ENCODE measurements around the gene CCDC170.

Gene CCDC170

DNA sequence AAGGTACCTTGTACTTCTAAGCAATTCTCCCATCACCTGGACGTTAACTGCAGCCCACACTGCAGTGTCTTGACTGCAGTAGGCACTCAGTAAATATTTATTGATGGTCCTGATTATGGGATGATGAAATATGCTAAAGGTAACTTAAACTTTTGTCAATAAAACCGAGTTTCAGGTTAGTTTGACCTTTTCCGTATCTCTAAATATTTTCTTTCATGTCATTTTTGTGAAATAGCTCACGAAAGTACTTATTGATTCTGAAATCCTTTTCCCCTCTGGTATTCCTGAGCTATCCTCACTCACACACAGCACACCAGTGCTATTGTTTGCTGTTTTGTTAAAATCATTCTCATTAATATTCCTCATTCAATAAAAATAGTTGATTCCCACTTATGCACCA is 164.3 kb downstream of the CCDC170 start:
- DNase-seq = no peak

DNA sequence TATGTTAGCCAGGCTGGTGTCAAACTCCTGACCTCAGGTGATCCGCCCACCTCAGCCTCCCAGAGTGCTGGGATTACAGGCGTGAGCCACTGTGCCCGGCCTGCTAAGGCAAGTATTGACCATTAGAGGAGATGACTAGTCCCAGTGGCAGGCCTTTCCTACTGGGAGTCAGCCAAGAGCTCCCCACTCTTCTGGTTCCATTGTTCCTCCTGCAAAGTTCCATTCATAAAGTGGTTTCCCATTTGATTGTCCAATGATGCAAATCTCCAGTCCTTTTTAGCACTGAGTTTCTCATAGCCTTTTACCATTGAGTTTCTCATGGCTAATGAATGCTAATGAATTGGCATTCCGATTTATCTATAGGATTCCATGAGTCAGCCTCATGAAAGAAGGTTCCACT is 165.4 kb downstream of the CCDC170 start:
- DNase-seq = no peak

DNA sequence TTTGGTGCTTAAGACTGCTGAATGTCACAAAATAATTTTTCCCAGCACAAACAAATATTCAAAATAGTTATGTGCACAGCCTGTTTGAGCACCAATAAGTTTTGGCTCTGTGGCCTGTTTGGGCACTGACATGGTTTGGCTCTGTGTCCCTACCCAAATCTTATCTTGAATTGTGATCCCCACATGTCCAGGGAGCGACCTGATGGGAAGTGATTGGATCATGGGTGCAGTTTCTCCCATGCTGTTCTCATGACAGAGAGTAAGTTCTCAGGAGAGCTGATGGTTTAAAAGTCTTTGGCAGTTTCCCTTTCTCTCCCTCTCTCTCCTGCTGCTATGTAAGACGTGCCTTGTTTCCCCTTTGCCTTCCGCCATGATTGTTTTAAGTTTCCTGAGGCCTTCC is 167.7 kb downstream of the CCDC170 start:
- no peak for DNase-seq

DNA sequence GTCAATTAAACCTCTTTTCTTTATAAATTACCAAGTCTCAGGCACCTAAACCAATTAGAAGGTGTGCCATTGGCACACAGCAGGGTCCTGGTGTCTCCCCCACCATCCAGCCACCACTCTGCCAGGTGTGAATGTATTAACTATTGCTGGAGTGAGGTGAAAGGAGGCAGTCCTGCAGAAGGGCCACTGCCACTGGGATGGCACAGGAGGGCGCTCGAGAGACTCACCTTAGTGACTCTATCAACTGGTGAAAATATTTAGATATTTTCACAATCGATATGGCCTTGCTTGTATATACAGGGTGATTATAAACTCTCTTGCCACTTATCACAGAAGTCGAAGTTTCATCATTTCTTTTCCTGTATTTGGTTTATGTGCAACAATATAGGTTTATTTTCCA is 168.1 kb downstream of the CCDC170 start:
- DNase-seq = no peak

DNA sequence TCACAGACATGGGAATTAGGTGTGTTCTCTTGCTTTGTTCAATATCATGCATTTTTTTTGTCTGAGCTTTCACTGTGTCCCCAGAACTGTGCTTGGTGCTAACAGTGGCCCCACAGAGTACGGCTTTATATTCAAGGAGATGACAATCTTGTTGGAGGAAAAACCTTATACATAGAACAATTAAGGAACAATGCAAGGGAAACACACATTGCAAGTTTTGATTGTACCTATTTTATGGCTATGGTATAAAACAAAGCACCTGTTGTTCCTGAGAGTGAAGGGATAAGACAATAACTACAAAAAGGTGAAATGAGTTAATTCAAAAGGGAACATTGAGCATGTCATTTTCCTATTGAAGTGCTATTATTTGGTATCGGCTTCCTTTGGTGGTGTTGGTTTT is 169.7 kb downstream of the CCDC170 start:
- no peak for DNase-seq

DNA sequence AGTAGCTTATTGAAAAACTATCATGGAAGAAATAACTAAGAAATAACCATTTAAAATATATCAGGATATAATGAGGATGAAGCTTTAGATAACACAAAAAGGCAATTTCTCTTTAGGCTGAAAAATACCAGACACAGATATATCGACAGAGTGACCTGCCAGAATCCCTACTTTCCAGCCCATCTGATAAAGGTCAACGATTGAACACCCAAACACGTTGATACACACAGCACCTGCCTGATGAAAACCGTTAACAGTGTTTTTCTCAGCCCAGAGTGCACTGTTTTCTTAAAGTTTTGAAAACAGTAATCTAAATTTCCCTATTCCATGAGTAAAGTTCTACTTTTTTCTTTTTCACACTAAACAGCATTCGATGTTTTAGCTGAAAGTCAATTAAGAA is 170.6 kb downstream of the CCDC170 start:
- DNase-seq = no peak

DNA sequence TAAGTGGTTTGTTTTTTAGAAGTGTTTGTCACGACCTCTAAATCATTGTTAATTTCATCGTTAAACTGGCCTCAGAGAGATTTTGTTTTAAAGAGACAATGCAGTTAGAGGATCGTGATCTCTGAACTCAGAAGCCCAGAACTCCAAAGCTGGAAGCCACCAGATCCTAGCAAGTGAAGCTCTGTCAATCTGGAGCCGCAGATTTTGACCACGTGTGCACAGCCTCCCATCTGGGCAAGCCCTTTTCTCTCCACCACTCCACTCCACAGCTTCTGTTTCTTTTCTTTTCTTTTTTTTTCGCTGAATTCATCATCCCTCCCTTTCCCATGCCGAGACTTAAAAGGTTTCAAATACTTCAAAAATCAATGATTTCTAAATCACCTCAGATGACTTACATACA is 171.5 kb downstream of the CCDC170 start:
- no peak for DNase-seq

DNA sequence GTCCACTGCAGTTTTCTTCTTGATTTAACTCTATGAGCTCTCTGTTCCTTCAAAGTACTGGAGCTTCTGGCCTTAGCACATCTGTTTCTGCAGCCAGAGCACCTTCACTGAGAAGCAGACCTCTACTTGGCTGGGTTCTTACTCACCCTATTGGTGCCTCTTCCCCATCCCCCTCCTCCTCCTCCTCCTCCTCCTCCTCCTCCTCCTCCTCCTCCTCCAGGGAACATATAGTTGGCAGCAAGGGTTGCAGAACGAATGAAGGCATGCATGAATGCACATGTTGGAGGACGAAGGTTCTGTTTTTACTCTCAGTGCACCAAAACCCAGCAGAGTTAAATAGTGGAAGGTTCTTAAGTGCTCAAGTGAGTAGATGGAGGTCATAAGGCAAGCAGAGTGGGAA is 172.7 kb downstream of the CCDC170 start:
- DNase-seq = no peak

DNA sequence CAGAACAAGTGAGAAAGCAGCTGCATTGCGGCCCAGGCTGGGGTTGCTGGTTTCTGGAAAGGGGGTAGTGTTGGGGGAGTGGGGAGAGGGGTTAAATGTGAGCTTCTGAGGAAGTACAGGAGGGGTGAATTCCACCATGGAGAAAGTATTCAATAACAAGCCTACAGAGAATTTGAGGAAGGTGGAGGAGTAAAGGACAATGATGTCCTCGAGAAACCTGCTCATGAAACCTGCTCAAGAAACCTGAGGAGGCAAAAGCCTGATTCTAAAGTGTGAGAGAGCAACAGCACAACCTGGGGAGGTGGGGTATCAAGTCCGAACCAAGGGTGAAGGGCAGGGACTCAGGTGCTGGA is 175.4 kb downstream of the CCDC170 start:
- DNase-seq = no peak

DNA sequence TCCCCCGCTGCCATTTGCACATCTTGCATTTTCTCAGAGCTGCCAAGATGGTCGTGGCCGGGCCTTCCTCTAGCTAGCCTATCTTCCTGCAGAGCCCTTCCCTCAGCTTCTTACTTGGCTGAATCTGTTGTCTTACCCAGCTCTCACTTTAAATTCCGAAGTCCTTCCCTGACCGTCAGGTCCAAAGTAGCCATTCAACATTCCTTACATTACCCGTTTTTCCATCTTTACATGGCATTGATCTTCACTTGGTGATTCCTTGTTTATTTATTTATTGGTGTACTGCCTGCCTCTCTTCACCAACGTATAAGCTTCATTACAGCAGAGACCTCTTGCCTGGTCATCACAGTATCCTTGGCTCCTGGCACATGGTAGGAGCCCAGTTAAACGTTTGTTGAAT is 176.3 kb downstream of the CCDC170 start:
- DNase-seq = no peak

Data from NCI-H1417 treated with DMSO at 0.1 percent for 48 hours (cell line).